ENCODE data around the gene FREM1. TPM values are rescaled to one million over a fixed set of nuclear protein-coding genes. Genes with fewer than 3 reads are reported as not detected.

The FREM1 gene
- total RNA-seq, 1 donor from 2014 or later: 2.2 TPM

- DNase-seq (ENCODE audit: extremely low spot score, unreplicated experiment): no peak
- no peaks in the 10 kb centered on the region for H3K4me1 Mint-ChIP-seq (ENCODE audit: unreplicated experiment)
- no peaks in the 10 kb centered on the region for H3K36me3 Mint-ChIP-seq (ENCODE audit: unreplicated experiment)
- H3K27ac Mint-ChIP-seq (ENCODE audit: unreplicated experiment): no peak overlapping the region
- no peaks in the 10 kb centered on the region for H3K9me3 Mint-ChIP-seq (ENCODE audit: unreplicated experiment)
- no peak for TF ChIP-seq CTCF (IDR thresholded peaks at IDR 0.05)
- H3K27me3 Mint-ChIP-seq (ENCODE audit: unreplicated experiment): peaks cover 12% of the 10 kb centered on the region
- no peak overlapping the region for H3K4me3 Mint-ChIP-seq (ENCODE audit: unreplicated experiment)
Observed at GRCh38 chr9:14868418-14868771, 41.8 kb downstream of the FREM1 start.

- Mint-ChIP-seq H3K36me3 (ENCODE audit: unreplicated experiment) (no peaks in the 10 kb centered on the region), H3K9me3 (ENCODE audit: unreplicated experiment) (no peaks in the 10 kb centered on the region), H3K27me3 (ENCODE audit: unreplicated experiment) (peaks cover 12% of the 10 kb centered on the region), H3K4me3 (ENCODE audit: unreplicated experiment) (no peak overlapping the region), H3K27ac (ENCODE audit: unreplicated experiment) (no peak overlapping the region), H3K4me1 (ENCODE audit: unreplicated experiment) (no peaks in the 10 kb centered on the region)
- no peak for DNase-seq (ENCODE audit: extremely low spot score, unreplicated experiment)
- TF ChIP-seq CTCF (IDR thresholded peaks at IDR 0.05): no peak
Observed at GRCh38 chr9:14866200-14866749, 44.0 kb downstream of the FREM1 start.

GRCh38 chr9:14864309-14864708 lies 45.9 kb downstream of the FREM1 start:
- Mint-ChIP-seq H3K4me3 (ENCODE audit: unreplicated experiment) (no peak overlapping the region), H3K36me3 (ENCODE audit: unreplicated experiment) (no peaks in the 10 kb centered on the region), H3K4me1 (ENCODE audit: unreplicated experiment) (no peaks in the 10 kb centered on the region), H3K9me3 (ENCODE audit: unreplicated experiment) (no peaks in the 10 kb centered on the region), H3K27ac (ENCODE audit: unreplicated experiment) (no peak overlapping the region), H3K27me3 (ENCODE audit: unreplicated experiment) (peaks cover 12% of the 10 kb centered on the region)
- TF ChIP-seq CTCF (IDR thresholded peaks at IDR 0.05): no peak
- no peak for DNase-seq (ENCODE audit: extremely low spot score, unreplicated experiment)

- no peak for DNase-seq (ENCODE audit: extremely low spot score, unreplicated experiment)
Observed at GRCh38 chr9:14863402-14863801, 46.8 kb downstream of the FREM1 start.

More at GRCh38 chr9:14863402-14863801, 46.8 kb downstream of the FREM1 start:
- Mint-ChIP-seq H3K4me3 (ENCODE audit: unreplicated experiment) (no peak overlapping the region), H3K27me3 (ENCODE audit: unreplicated experiment) (peaks cover 7% of the 10 kb centered on the region), H3K9me3 (ENCODE audit: unreplicated experiment) (no peaks in the 10 kb centered on the region), H3K4me1 (ENCODE audit: unreplicated experiment) (no peaks in the 10 kb centered on the region), H3K27ac (ENCODE audit: unreplicated experiment) (no peak overlapping the region), H3K36me3 (ENCODE audit: unreplicated experiment) (no peaks in the 10 kb centered on the region)
- TF ChIP-seq CTCF (IDR thresholded peaks at IDR 0.05): no peak
